K562 (cell line): Measurements from ENCODE around the gene CCDC106. TPM values are rescaled to one million over a fixed set of nuclear protein-coding genes. Genes with fewer than 3 reads are reported as not detected.
A peak's percentile ranks its signal among the peaks of the same experiment; 100 is the strongest.

ENCODE experiments used
- ARHGAP35 ChIP-seq: fragments of 450-650 bp; IDR thresholded peaks from 2 replicates; pipeline ENCODE4 v1.6.1; 2018; ENCODE audit not compliant: partially characterized antibody
- E2F3 ChIP-seq: fragments of 250-450 bp; sonication (Bioruptor Pico); IDR thresholded peaks from 2 replicates; pipeline ENCODE4 v1.4.0; 2020; ENCODE audit warnings: mild to moderate bottlenecking
- HNRNPH1 ChIP-seq: fragments of 200-400 bp; formaldehyde crosslinking; optimal IDR thresholded peaks from 2 replicates; pipeline ENCODE3; 2017; ENCODE audit warnings: low read depth, mild to moderate bottlenecking, low read length, moderate library complexity
- KDM2B ChIP-seq: fragments of 250-450 bp; sonication (Bioruptor Pico); IDR thresholded peaks from 2 replicates; pipeline ENCODE4 v1.8.0; 2021; ENCODE audit warnings: mild to moderate bottlenecking, moderate library complexity
- KLF13 ChIP-seq: fragments of 450-650 bp; IDR thresholded peaks from 2 replicates; pipeline ENCODE4 v1.6.1; 2016; ENCODE audit warnings: missing genetic modification characterization, low read depth, mild to moderate bottlenecking, missing compliant biosample characterization, moderate library complexity, borderline replicate concordance
- LCOR ChIP-seq: sonication (generic); formaldehyde crosslinking; IDR thresholded peaks from 2 replicates; pipeline ENCODE4 v1.8.0; 2022; ENCODE audit warnings: mild to moderate bottlenecking, missing genetic modification reagents
- MCM7 ChIP-seq, 2 experiments: fragments of 450-650 bp; IDR thresholded peaks; 2 replicates each; pipeline ENCODE4 v1.6.1; 2016 to 2018
- PHF8 ChIP-seq: fragments of 200-600 bp; sonication (generic); IDR thresholded peaks from 2 replicates; pipeline ENCODE4 v1.6.1; 2012; ENCODE audit warnings: mixed run types, mild to moderate bottlenecking, inconsistent platforms, low read length, moderate library complexity, borderline replicate concordance
- SMAD3 ChIP-seq: fragments of 450-650 bp; formaldehyde crosslinking; conservative IDR thresholded peaks from 2 replicates; pipeline ENCODE4 v1.4.0; 2020; ENCODE audit warnings: mild to moderate bottlenecking
- ZNF175 ChIP-seq: fragments of 200-800 bp; sonication (Bioruptor generic); IDR thresholded peaks from 2 replicates; pipeline ENCODE4 v1.6.1; 2016; ENCODE audit warnings: low read depth, mild to moderate bottlenecking, missing genetic modification characterization, missing compliant biosample characterization
- ZNF384 ChIP-seq: IDR thresholded peaks from 2 replicates; pipeline ENCODE4 v1.6.1; 2012; ENCODE audit warnings: low read depth, low read length, improper control_type of control experiment
- ZNF589 ChIP-seq: fragments of 200-800 bp; sonication (Bioruptor generic); IDR thresholded peaks from 2 replicates; pipeline ENCODE4 v1.6.1; 2016; ENCODE audit warnings: low read depth, missing genetic modification characterization, missing compliant biosample characterization
- polyA plus RNA-seq, 8 experiments: library from polyadenylated mRNA; depleted of rRNA in 4 of 8; stranded (reverse) in 5 of 8; unstranded in 3 of 8; fragments of >200 nt; fragmentation: Nextera tagmentation in 2 of 8; fragmentation: Illumina TruSeq in 1 of 8; extraction: Ambion mirVana in 2 of 8; extraction: Trizol in 1 of 8; gene quantifications; 2 replicates each; pipeline versions ENCODE4 v1.2.1 to v1.2.3, GENCODE V29; 2011 to 2014; ENCODE audit warnings: inconsistent platforms in 1 of 8, missing spikeins in 1 of 8
- total RNA-seq, 7 experiments: library from RNA; depleted of rRNA in 6 of 7; stranded (reverse); fragments of >200 nt in 6 of 7; fragmentation: Illumina TruSeq in 2 of 7; extraction: Trizol in 2 of 7; gene quantifications; 2 replicates each; pipeline versions ENCODE4 v1.2.1 to v1.2.3, GENCODE V29; 2011 to 2021; ENCODE audit warnings: low replicate concordance in 1 of 7
- TF ChIP-seq, protein P1 (sequence below): sonication (generic); formaldehyde crosslinking; IDR thresholded peaks from 2 replicates; pipeline ENCODE4 v1.8.0; 2022; ENCODE audit warnings: mild to moderate bottlenecking, missing genetic modification reagents
- TF ChIP-seq, protein P2 (sequence below): fragments of 450-650 bp; formaldehyde crosslinking; IDR thresholded peaks from 2 replicates; pipeline ENCODE4 v1.4.0; 2020; ENCODE audit warnings: mild to moderate bottlenecking, moderate library complexity
- TF ChIP-seq, protein P3 (sequence below): fragments of 450-650 bp; IDR thresholded peaks from 2 replicates; pipeline ENCODE4 v1.6.1; 2017; ENCODE audit warnings: antibody characterized with exemption
- TF ChIP-seq, protein P4 (sequence below): fragments of 250-450 bp; sonication (Bioruptor Pico); IDR thresholded peaks from 2 replicates; pipeline ENCODE4 v1.8.0; 2022; ENCODE audit warnings: inconsistent platforms, mild to moderate bottlenecking, moderate library complexity, borderline replicate concordance

Gene CCDC106
- total and polyA plus RNA-seq, 9 of the 15 experiments (the other 6 are each of a cell fraction or from before 2014, with no cell fraction given), result 0.10 to 27.5 (median 15.0) TPM; not detected in 1

DNA sequence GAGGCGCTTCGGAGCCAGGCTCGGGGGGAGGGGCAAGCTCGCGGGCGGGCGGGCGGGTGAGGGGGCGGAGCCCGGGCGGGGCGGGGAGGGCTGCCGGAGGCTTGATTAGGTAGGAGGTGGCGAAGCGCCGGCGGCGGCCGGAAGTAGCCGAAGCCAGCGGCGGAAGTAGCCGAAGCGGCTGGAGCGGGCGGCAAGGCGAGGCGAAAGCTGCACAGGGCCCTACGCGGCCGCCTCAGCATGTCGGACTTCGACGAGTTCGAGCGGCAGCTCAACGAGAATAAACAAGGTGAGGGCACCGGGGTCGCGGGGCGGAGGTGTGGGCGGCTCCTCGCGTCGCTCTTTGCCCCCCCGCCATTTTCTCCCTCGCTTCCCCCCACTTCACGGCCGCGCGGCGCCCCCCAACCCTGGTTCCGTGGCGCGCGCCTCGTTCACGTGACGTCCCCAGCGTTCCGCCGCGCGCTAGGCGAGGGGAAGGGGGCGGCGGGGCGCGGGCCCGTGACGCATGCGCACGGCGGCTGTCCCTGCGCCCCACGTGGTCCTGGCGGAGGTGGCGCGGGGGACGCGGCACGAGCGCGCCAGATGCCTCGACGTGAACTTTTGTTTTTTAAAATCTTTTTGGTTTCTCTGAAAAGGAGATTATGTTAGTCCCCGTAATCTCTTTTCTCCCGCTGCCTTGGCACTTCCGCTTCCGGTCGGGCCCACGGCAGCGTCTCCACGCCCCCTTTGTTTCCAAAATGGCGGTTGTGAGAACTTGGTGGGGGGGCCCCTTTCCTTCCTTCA, 7.0 kb downstream of the CCDC106 start, which contains the start of gene U2AF2 (continued):
- TF ChIP-seq ZNF175 (CRISPR knock-in tag), result no peak; the same call in 1 of the 2 replicates
- peak; percentile 90 for TF ChIP-seq KLF13 (tag)
- TF ChIP-seq LCOR, result peak; percentile 14
- TF ChIP-seq ARHGAP35, result no peak
- no peak for TF ChIP-seq SMAD3 (CRISPR knock-in tag)
- no peak for TF ChIP-seq HNRNPH1
- peak; percentile 86 for TF ChIP-seq E2F3
- TF ChIP-seq, protein P1, sequence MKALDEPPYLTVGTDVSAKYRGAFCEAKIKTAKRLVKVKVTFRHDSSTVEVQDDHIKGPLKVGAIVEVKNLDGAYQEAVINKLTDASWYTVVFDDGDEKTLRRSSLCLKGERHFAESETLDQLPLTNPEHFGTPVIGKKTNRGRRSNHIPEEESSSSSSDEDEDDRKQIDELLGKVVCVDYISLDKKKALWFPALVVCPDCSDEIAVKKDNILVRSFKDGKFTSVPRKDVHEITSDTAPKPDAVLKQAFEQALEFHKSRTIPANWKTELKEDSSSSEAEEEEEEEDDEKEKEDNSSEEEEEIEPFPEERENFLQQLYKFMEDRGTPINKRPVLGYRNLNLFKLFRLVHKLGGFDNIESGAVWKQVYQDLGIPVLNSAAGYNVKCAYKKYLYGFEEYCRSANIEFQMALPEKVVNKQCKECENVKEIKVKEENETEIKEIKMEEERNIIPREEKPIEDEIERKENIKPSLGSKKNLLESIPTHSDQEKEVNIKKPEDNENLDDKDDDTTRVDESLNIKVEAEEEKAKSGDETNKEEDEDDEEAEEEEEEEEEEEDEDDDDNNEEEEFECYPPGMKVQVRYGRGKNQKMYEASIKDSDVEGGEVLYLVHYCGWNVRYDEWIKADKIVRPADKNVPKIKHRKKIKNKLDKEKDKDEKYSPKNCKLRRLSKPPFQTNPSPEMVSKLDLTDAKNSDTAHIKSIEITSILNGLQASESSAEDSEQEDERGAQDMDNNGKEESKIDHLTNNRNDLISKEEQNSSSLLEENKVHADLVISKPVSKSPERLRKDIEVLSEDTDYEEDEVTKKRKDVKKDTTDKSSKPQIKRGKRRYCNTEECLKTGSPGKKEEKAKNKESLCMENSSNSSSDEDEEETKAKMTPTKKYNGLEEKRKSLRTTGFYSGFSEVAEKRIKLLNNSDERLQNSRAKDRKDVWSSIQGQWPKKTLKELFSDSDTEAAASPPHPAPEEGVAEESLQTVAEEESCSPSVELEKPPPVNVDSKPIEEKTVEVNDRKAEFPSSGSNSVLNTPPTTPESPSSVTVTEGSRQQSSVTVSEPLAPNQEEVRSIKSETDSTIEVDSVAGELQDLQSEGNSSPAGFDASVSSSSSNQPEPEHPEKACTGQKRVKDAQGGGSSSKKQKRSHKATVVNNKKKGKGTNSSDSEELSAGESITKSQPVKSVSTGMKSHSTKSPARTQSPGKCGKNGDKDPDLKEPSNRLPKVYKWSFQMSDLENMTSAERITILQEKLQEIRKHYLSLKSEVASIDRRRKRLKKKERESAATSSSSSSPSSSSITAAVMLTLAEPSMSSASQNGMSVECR (CRISPR knock-in tag), result peak; percentile 93
- no peak for TF ChIP-seq MCM7 (IDR thresholded peaks at IDR 0.05)
- TF ChIP-seq, protein P2, sequence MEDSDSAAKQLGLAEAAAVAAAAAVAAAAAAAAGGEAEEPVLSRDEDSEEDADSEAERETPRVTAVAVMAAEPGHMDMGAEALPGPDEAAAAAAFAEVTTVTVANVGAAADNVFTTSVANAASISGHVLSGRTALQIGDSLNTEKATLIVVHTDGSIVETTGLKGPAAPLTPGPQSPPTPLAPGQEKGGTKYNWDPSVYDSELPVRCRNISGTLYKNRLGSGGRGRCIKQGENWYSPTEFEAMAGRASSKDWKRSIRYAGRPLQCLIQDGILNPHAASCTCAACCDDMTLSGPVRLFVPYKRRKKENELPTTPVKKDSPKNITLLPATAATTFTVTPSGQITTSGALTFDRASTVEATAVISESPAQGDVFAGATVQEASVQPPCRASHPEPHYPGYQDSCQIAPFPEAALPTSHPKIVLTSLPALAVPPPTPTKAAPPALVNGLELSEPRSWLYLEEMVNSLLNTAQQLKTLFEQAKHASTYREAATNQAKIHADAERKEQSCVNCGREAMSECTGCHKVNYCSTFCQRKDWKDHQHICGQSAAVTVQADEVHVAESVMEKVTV (CRISPR knock-in tag), result peak; percentile 96
- TF ChIP-seq PHF8, result peak; percentile 81; the same call in 1 of the 2 replicates
- no peak for TF ChIP-seq KDM2B
- no peak for TF ChIP-seq ZNF384
- TF ChIP-seq ZNF589 (CRISPR knock-in tag), result no peak; the same call in 1 of the 2 replicates
- TF ChIP-seq, protein P3, sequence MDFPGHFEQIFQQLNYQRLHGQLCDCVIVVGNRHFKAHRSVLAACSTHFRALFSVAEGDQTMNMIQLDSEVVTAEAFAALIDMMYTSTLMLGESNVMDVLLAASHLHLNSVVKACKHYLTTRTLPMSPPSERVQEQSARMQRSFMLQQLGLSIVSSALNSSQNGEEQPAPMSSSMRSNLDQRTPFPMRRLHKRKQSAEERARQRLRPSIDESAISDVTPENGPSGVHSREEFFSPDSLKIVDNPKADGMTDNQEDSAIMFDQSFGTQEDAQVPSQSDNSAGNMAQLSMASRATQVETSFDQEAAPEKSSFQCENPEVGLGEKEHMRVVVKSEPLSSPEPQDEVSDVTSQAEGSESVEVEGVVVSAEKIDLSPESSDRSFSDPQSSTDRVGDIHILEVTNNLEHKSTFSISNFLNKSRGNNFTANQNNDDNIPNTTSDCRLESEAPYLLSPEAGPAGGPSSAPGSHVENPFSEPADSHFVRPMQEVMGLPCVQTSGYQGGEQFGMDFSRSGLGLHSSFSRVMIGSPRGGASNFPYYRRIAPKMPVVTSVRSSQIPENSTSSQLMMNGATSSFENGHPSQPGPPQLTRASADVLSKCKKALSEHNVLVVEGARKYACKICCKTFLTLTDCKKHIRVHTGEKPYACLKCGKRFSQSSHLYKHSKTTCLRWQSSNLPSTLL, result no peak
- TF ChIP-seq, protein P4, sequence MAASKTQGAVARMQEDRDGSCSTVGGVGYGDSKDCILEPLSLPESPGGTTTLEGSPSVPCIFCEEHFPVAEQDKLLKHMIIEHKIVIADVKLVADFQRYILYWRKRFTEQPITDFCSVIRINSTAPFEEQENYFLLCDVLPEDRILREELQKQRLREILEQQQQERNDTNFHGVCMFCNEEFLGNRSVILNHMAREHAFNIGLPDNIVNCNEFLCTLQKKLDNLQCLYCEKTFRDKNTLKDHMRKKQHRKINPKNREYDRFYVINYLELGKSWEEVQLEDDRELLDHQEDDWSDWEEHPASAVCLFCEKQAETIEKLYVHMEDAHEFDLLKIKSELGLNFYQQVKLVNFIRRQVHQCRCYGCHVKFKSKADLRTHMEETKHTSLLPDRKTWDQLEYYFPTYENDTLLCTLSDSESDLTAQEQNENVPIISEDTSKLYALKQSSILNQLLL (CRISPR knock-in tag), result no peak
